HEK293 (cell line): ENCODE results near the gene CDX2.
A peak's percentile ranks its signal among the peaks of the same experiment; 100 is the strongest.

Source experiments
- BCL11A ChIP-seq: fragments of 450-650 bp; formaldehyde crosslinking; IDR thresholded peaks from 2 replicates; pipeline ENCODE4 v1.5.1; 2016; ENCODE audit warnings: low read depth, missing biosample characterization, missing genetic modification characterization
- BCL11B ChIP-seq: fragments of 450-650 bp; formaldehyde crosslinking; IDR thresholded peaks from 2 replicates; pipeline ENCODE4 v1.5.1; 2016; ENCODE audit warnings: low read depth, missing biosample characterization, missing genetic modification characterization
- ELK4 ChIP-seq: IDR thresholded peaks from 2 replicates; pipeline ENCODE4 v1.6.1; 2011; ENCODE audit warnings: mild to moderate bottlenecking, low read depth, low read length, borderline replicate concordance
- GLI2 ChIP-seq: fragments of 450-650 bp; formaldehyde crosslinking; IDR thresholded peaks from 2 replicates; pipeline ENCODE4; 2017; ENCODE audit warnings: missing biosample characterization, missing genetic modification characterization, low read depth, borderline replicate concordance
- IKZF3 ChIP-seq: fragments of 450-650 bp; IDR thresholded peaks from 2 replicates; pipeline ENCODE4 v1.5.0; 2018; ENCODE audit warnings: missing biosample characterization, mild to moderate bottlenecking, missing genetic modification characterization, moderate library complexity
- KLF16 ChIP-seq: fragments of 450-650 bp; formaldehyde crosslinking; IDR thresholded peaks from 2 replicates; pipeline ENCODE4 v1.5.1; 2017; ENCODE audit warnings: missing biosample characterization, missing genetic modification characterization
- KLF17 ChIP-seq: fragments of 450-650 bp; formaldehyde crosslinking; IDR thresholded peaks from 2 replicates; pipeline ENCODE4 v1.5.1; 2016; ENCODE audit warnings: missing biosample characterization, missing genetic modification characterization
- KLF7 ChIP-seq: fragments of 450-650 bp; formaldehyde crosslinking; IDR thresholded peaks from 2 replicates; pipeline ENCODE4 v1.5.1; 2016; ENCODE audit warnings: missing biosample characterization, missing genetic modification characterization, borderline replicate concordance
- KLF9 ChIP-seq: fragments of 450-650 bp; formaldehyde crosslinking; IDR thresholded peaks from 2 replicates; pipeline ENCODE4 v1.5.1; 2016; ENCODE audit warnings: missing biosample characterization, missing genetic modification characterization, low read depth
- MYNN ChIP-seq: fragments of 450-650 bp; formaldehyde crosslinking; IDR thresholded peaks from 2 replicates; pipeline ENCODE4 v1.5.1; 2016; ENCODE audit warnings: missing biosample characterization, missing genetic modification characterization, borderline replicate concordance
- PRDM10 ChIP-seq: fragments of 450-650 bp; formaldehyde crosslinking; IDR thresholded peaks from 2 replicates; pipeline ENCODE4 v1.5.1; 2016; ENCODE audit warnings: missing biosample characterization, missing genetic modification characterization
- SALL2 ChIP-seq: fragments of 450-650 bp; formaldehyde crosslinking; IDR thresholded peaks from 2 replicates; pipeline ENCODE4 v1.5.0; 2017; ENCODE audit warnings: missing biosample characterization, mild to moderate bottlenecking, missing genetic modification characterization, borderline replicate concordance
- SP2 ChIP-seq: fragments of 450-650 bp; formaldehyde crosslinking; IDR thresholded peaks from 2 replicates; pipeline ENCODE4 v1.5.1; 2016; ENCODE audit warnings: missing biosample characterization, missing genetic modification characterization
- SP3 ChIP-seq: fragments of 450-650 bp; formaldehyde crosslinking; IDR thresholded peaks from 2 replicates; pipeline ENCODE4 v1.5.1; 2016; ENCODE audit warnings: missing biosample characterization, missing genetic modification characterization
- SP7 ChIP-seq: fragments of 450-650 bp; formaldehyde crosslinking; IDR thresholded peaks from 2 replicates; pipeline ENCODE4 v1.5.1; 2016; ENCODE audit warnings: missing biosample characterization, missing genetic modification characterization
- WT1 ChIP-seq: fragments of 450-650 bp; formaldehyde crosslinking; IDR thresholded peaks from 2 replicates; pipeline ENCODE4 v1.5.1; 2016; ENCODE audit warnings: missing biosample characterization, missing genetic modification characterization
- YY2 ChIP-seq: fragments of 450-650 bp; formaldehyde crosslinking; IDR thresholded peaks from 2 replicates; pipeline ENCODE4 v1.5.1; 2016; ENCODE audit warnings: missing biosample characterization, missing genetic modification characterization
- ZBTB7A ChIP-seq: fragments of 450-650 bp; formaldehyde crosslinking; IDR thresholded peaks from 2 replicates; pipeline ENCODE4 v1.5.1; 2016; ENCODE audit warnings: low read depth, missing biosample characterization, missing genetic modification characterization
- ZEB2 ChIP-seq: fragments of 450-650 bp; formaldehyde crosslinking; IDR thresholded peaks from 2 replicates; pipeline ENCODE4 v1.5.1; 2016; ENCODE audit warnings: missing biosample characterization, missing genetic modification characterization
- ZNF114 ChIP-seq: fragments of 450-650 bp; formaldehyde crosslinking; IDR thresholded peaks from 2 replicates; pipeline ENCODE4 v1.5.0; 2017; ENCODE audit warnings: missing biosample characterization, missing genetic modification characterization
- ZNF24 ChIP-seq: fragments of 450-650 bp; formaldehyde crosslinking; IDR thresholded peaks from 2 replicates; pipeline ENCODE4 v1.5.1; 2016; ENCODE audit warnings: missing biosample characterization, missing genetic modification characterization
- ZNF311 ChIP-seq: fragments of 450-650 bp; formaldehyde crosslinking; IDR thresholded peaks from 2 replicates; pipeline ENCODE4 v1.5.1; 2017; ENCODE audit warnings: missing biosample characterization, missing genetic modification characterization, borderline replicate concordance
- ZNF366 ChIP-seq: fragments of 450-650 bp; formaldehyde crosslinking; conservative IDR thresholded peaks from 2 replicates; pipeline ENCODE4 v1.5.1; 2016; ENCODE audit warnings: missing biosample characterization, missing genetic modification characterization
- ZNF473 ChIP-seq: fragments of 450-650 bp; formaldehyde crosslinking; IDR thresholded peaks from 2 replicates; pipeline ENCODE4 v1.5.1; 2017; ENCODE audit warnings: missing biosample characterization, missing genetic modification characterization
- ZNF548 ChIP-seq: fragments of 450-650 bp; formaldehyde crosslinking; IDR thresholded peaks from 2 replicates; pipeline ENCODE4 v1.5.1; 2016; ENCODE audit warnings: missing biosample characterization, missing genetic modification characterization
- ZNF555 ChIP-seq: fragments of 450-650 bp; formaldehyde crosslinking; conservative IDR thresholded peaks from 2 replicates; pipeline ENCODE4 v1.5.1; 2017; ENCODE audit warnings: missing biosample characterization, mild to moderate bottlenecking, missing genetic modification characterization, inconsistent platforms
- ZNF561 ChIP-seq: fragments of 450-650 bp; IDR thresholded peaks from 2 replicates; pipeline ENCODE4 v1.5.1; 2018; ENCODE audit warnings: missing biosample characterization, missing genetic modification characterization, borderline replicate concordance
- ZNF610 ChIP-seq: fragments of 450-650 bp; formaldehyde crosslinking; IDR thresholded peaks from 2 replicates; pipeline ENCODE4 v1.5.1; 2016; ENCODE audit warnings: missing biosample characterization, missing genetic modification characterization, borderline replicate concordance
- ZNF660 ChIP-seq: fragments of 450-650 bp; IDR thresholded peaks from 2 replicates; pipeline ENCODE4 v1.5.1; 2018; ENCODE audit warnings: missing biosample characterization, mild to moderate bottlenecking, missing genetic modification characterization
- ZNF670 ChIP-seq: fragments of 450-650 bp; formaldehyde crosslinking; IDR thresholded peaks from 2 replicates; pipeline ENCODE4 v1.5.1; 2016; ENCODE audit warnings: missing biosample characterization, missing genetic modification characterization, low read depth
- ZNF701 ChIP-seq: fragments of 450-650 bp; formaldehyde crosslinking; IDR thresholded peaks from 2 replicates; pipeline ENCODE4 v1.5.1; 2016; ENCODE audit warnings: missing biosample characterization, missing genetic modification characterization
- TF ChIP-seq, protein P1 (sequence below): fragments of 450-650 bp; formaldehyde crosslinking; optimal IDR thresholded peaks from 2 replicates; pipeline ENCODE3; 2016; ENCODE audit warnings: missing biosample characterization, mild to moderate bottlenecking, missing genetic modification characterization

Gene CDX2

GRCh38 chr13:27969082-27969865 is at the start of gene CDX2 (continued):
- no peak for TF ChIP-seq KLF9 (tag by site-specific recombination)
- no peak for TF ChIP-seq GLI2 (tag by site-specific recombination)
- no peak for TF ChIP-seq ZNF548 (tag by site-specific recombination)
- no peak for TF ChIP-seq YY2 (tag by site-specific recombination)
- peak; percentile 77 for TF ChIP-seq SP3 (tag by site-specific recombination)
- no peak for TF ChIP-seq BCL11A (tag by site-specific recombination)
- TF ChIP-seq IKZF3 (tag by site-specific recombination): peak; percentile 97
- no peak for TF ChIP-seq ZNF114
- peak; percentile 77 for TF ChIP-seq WT1 (tag by site-specific recombination)
- TF ChIP-seq MYNN (tag by site-specific recombination): no peak
- no peak for TF ChIP-seq KLF7 (tag by site-specific recombination)
- TF ChIP-seq ZNF473 (tag by site-specific recombination): no peak
- TF ChIP-seq ZNF561 (tag by site-specific recombination): no peak
- no peak for TF ChIP-seq BCL11B
- TF ChIP-seq ZNF366 (tag by site-specific recombination): peak; percentile 85
- no peak for TF ChIP-seq ZNF610 (tag by site-specific recombination)
- no peak for TF ChIP-seq ZNF555 (tag by site-specific recombination)
- TF ChIP-seq SP2 (tag by site-specific recombination): peak; percentile 88
- TF ChIP-seq SP7: peak; percentile 25; the same call in 1 of the 2 replicates
- 0 out of 2 replicates have a peak, but pooled peaks have one; percentile 2 for TF ChIP-seq ZBTB7A (tag by site-specific recombination)
- no peak for TF ChIP-seq ELK4
- TF ChIP-seq PRDM10 (tag by site-specific recombination): 0 out of 2 replicates have a peak, but pooled peaks have one; percentile 8
- TF ChIP-seq ZNF660: no peak; the same call in 1 of the 2 replicates
- no peak for TF ChIP-seq ZNF701 (tag by site-specific recombination)
- TF ChIP-seq ZNF311 (tag by site-specific recombination): no peak
- no peak for TF ChIP-seq KLF16 (tag by site-specific recombination)
- peak; percentile 61 for TF ChIP-seq ZEB2 (tag by site-specific recombination)
- TF ChIP-seq SALL2 (tag by site-specific recombination): no peak
- TF ChIP-seq ZNF24 (tag by site-specific recombination): no peak
- no peak for TF ChIP-seq ZNF670 (tag by site-specific recombination)
- no peak for TF ChIP-seq KLF17 (tag by site-specific recombination)
- TF ChIP-seq, protein P1, sequence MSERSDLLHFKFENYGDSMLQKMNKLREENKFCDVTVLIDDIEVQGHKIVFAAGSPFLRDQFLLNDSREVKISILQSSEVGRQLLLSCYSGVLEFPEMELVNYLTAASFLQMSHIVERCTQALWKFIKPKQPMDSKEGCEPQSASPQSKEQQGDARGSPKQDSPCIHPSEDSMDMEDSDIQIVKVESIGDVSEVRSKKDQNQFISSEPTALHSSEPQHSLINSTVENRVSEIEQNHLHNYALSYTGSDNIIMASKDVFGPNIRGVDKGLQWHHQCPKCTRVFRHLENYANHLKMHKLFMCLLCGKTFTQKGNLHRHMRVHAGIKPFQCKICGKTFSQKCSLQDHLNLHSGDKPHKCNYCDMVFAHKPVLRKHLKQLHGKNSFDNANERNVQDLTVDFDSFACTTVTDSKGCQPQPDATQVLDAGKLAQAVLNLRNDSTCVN (tag by site-specific recombination): no peak
